Lower leg skin (tissue), 3 donors: ENCODE results near the gene RASA3.

Source experiments
- CTCF ChIP-seq, 3 donors: fragments of 450-650 bp; IDR thresholded peaks; one replicate each; pipeline ENCODE4 v1.5.1; 2016; ENCODE audit warnings: antibody characterized with exemption in 3 of 3, mild to moderate bottlenecking in 3 of 3, moderate library complexity in 2 of 3
- POLR2A ChIP-seq, 2 donors: fragments of 450-650 bp; IDR thresholded peaks; one replicate each; pipeline ENCODE4 v1.6.1; 2016 to 2017; ENCODE audit warnings: antibody characterized with exemption in 2 of 2, mild to moderate bottlenecking in 1 of 2, moderate library complexity in 1 of 2

DNA sequence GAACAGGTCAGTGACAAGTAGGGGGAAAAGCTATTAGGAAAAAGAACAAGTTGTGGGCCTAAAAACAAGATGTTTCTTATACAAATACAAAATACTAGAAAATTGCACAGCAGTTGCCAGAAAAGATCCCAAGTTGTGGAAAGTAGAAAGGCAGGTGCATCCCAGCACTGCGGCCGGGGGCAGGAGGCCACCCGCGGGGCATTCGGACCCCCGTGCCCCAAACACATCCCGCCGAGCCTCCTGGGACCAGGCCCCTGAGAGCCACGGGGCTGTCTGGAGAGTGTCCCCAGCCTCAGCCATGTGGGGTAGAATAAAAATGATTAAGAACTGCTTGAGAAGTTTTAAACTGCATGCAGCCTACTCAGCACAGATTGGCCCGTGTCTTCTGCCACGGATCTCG, 11.4 kb downstream of the RASA3 start:
- TF ChIP-seq CTCF (IDR thresholded peaks at IDR 0.05) (no peak), POLR2A (IDR thresholded peaks at IDR 0.05) (no peak)
